Endothelial cell of umbilical vein (primary cell): ENCODE data around the gene CD40. TPM values are rescaled to one million over a fixed set of nuclear protein-coding genes. Genes with fewer than 3 reads are reported as not detected.

ENCODE experiments used
- BruUV-seq: library from RNA; stranded (reverse); fragments of 400-500 nt; replicated peaks from 2 replicates; lab custom pipeline; 2021; lab: Mats Ljungman, UMichigan
- CTCF ChIA-PET: fragments of 300-600, 350-600 bp; sonication (Branson Sonifier 250); formaldehyde crosslinking; loops from one replicate; lab custom pipeline; 2021; ENCODE audit warnings: antibody characterized with exemption, inconsistent platforms; lab: Charles Lee
- POLR2A ChIA-PET: fragments of 300-600, 350-600 bp; sonication (Branson Sonifier 250); formaldehyde crosslinking; loops from one replicate; lab custom pipeline; 2021; ENCODE audit warnings: antibody characterized with exemption, inconsistent platforms; lab: Charles Lee
- DNase-seq: peaks from one replicate; pipeline ENCODE4 v3.0.0-alpha.2; 2011; ENCODE audit warnings: low read depth, low spot score
- FAIRE-seq: peaks from 2 replicates; lab custom pipeline; 2011; peaks lifted over from hg19 to GRCh38; lab: Jason Lieb, UNC
- H2AFZ ChIP-seq: 2 replicates; pipeline ENCODE4 v1.6.0; 2012; ENCODE audit warnings: low read depth, low read length, control low read depth, inconsistent platforms
- H3K27ac ChIP-seq: 2 replicates; pipeline ENCODE4 v1.5.1; 2011; ENCODE audit warnings: low read depth, mild to moderate bottlenecking, control low read depth, low read length, moderate library complexity; ENCODE audit not compliant: insufficient read depth
- H3K27me3 ChIP-seq, 2 experiments: 2 replicates each; pipeline versions ENCODE4 v1.6.0 to v1.6.1; 2011; ENCODE audit warnings: low read length in 2 of 2, mixed read lengths in 1 of 2; ENCODE audit not compliant: control insufficient read depth in 2 of 2, insufficient read depth in 2 of 2
- H3K36me3 ChIP-seq, 2 experiments: 2 replicates in 1 of 2; 3 replicates in 1 of 2; pipeline ENCODE4 v1.5.1; 2011; ENCODE audit warnings: low read length in 2 of 2, mild to moderate bottlenecking in 1 of 2, moderate library complexity in 1 of 2; ENCODE audit not compliant: control insufficient read depth in 2 of 2, insufficient read depth in 2 of 2; ENCODE audit errors: extremely low read depth in 1 of 2
- H3K4me1 ChIP-seq: 3 replicates; pipeline ENCODE4 v1.5.1; 2011; ENCODE audit warnings: mild to moderate bottlenecking, low read length; ENCODE audit not compliant: control insufficient read depth, insufficient read depth; ENCODE audit errors: extremely low read depth
- H3K4me2 ChIP-seq: 2 replicates; pipeline ENCODE4 v1.6.1; 2011; ENCODE audit warnings: low read length, control low read depth, mixed read lengths; ENCODE audit not compliant: insufficient read depth
- H3K4me3 ChIP-seq, 3 experiments: fragments of 200-600 bp in 1 of 3; sonication (generic), shearing (Covaris generic) in 1 of 3; replicated peaks in 1 of 3; 2 replicates each; pipeline ENCODE4 v1.5.1; 2011 to 2016; ENCODE audit warnings: control low read depth in 3 of 3, low read length in 3 of 3, mild to moderate bottlenecking in 2 of 3, inconsistent platforms in 1 of 3, low read depth in 1 of 3, moderate library complexity in 1 of 3; ENCODE audit not compliant: insufficient read depth in 1 of 3
- H3K79me2 ChIP-seq: 2 replicates; pipeline ENCODE4 v1.6.0; 2012; ENCODE audit warnings: low read length, inconsistent platforms; ENCODE audit not compliant: control insufficient read depth, insufficient read depth
- H3K9ac ChIP-seq: replicated peaks from 2 replicates; pipeline ENCODE3; 2011; ENCODE audit warnings: low read length, control low read depth; ENCODE audit not compliant: insufficient read depth; ENCODE audit errors: extremely low read depth
- H3K9me1 ChIP-seq: replicated peaks from 3 replicates; pipeline ENCODE4 v1.6.0; 2011; ENCODE audit warnings: mild to moderate bottlenecking, low read length; ENCODE audit not compliant: control insufficient read depth, insufficient read depth; ENCODE audit errors: extremely low read depth
- H3K9me3 ChIP-seq: replicated peaks from 2 replicates; pipeline ENCODE4 v1.5.1; 2012; ENCODE audit warnings: low read length, inconsistent platforms; ENCODE audit not compliant: control insufficient read depth, insufficient read depth
- H4K20me1 ChIP-seq: replicated peaks from 2 replicates; pipeline ENCODE3; 2011; ENCODE audit warnings: mild to moderate bottlenecking, low read length; ENCODE audit not compliant: control insufficient read depth, insufficient read depth; ENCODE audit errors: extremely low read depth
- EZH2 ChIP-seq: IDR thresholded peaks from 2 replicates; pipeline ENCODE4 v1.6.1; 2012; ENCODE audit warnings: borderline replicate concordance, low read depth, mild to moderate bottlenecking, moderate library complexity, low read length, inconsistent platforms; ENCODE audit not compliant: severe bottlenecking
- FOS ChIP-seq: IDR thresholded peaks from 2 replicates; pipeline ENCODE4 v1.6.1; 2011; ENCODE audit warnings: mild to moderate bottlenecking, low read length, moderate library complexity, borderline replicate concordance; ENCODE audit not compliant: insufficient read depth
- GATA2 ChIP-seq: IDR thresholded peaks from 2 replicates; pipeline ENCODE4 v1.7.0; 2011; ENCODE audit warnings: low read depth, mild to moderate bottlenecking, moderate library complexity, mixed read lengths, low read length; ENCODE audit not compliant: insufficient read length, insufficient read depth
- JUN ChIP-seq: IDR thresholded peaks from 2 replicates; pipeline ENCODE4 v1.6.1; 2011; ENCODE audit warnings: borderline replicate concordance, low read depth; ENCODE audit not compliant: insufficient read length, insufficient read depth
- MAX ChIP-seq: IDR thresholded peaks from 2 replicates; pipeline ENCODE4 v1.6.1; 2011; ENCODE audit not compliant: insufficient read depth, insufficient read length
- MYC ChIP-seq: IDR thresholded peaks from one replicate; pipeline ENCODE4 v1.6.1; 2011; ENCODE audit warnings: mild to moderate bottlenecking, low read depth, low read length
- POLR2A ChIP-seq: IDR thresholded peaks from 2 replicates; pipeline ENCODE4 v1.6.1; 2012; ENCODE audit warnings: low read depth, mild to moderate bottlenecking, control low read depth, low read length
- POLR2AphosphoS5 ChIP-seq: IDR thresholded peaks from 2 replicates; pipeline ENCODE4 v1.6.1; 2012; ENCODE audit warnings: low read depth, mild to moderate bottlenecking, control low read depth, low read length, moderate library complexity; ENCODE audit not compliant: insufficient read depth
- dilution Hi-C: fragments of 300-500 bp; cut with MboI; formaldehyde crosslinking; loops from one replicate; pipeline ENCODE4 v1.15.0; 2019; ENCODE audit warnings: low sequenced_read_pairs; ENCODE audit not compliant: extremely low pct_ligation_motif_present
- intact Hi-C: fragments of 100-400 bp; cut with micrococcal nuclease; formaldehyde crosslinking; loops from one replicate; pipeline ENCODE4 v1.10.0; 2022
- polyA plus RNA-seq, 4 experiments: library from polyadenylated mRNA; depleted of rRNA in 3 of 4; stranded (reverse) in 3 of 4; unstranded in 1 of 4; fragments of >200 nt; gene quantifications; 2 replicates each; pipeline versions ENCODE4 v1.2.1 to v1.2.3, GENCODE V29; 2011 to 2012; ENCODE audit warnings: missing spikeins in 1 of 4
- total RNA-seq: library from RNA; stranded (reverse); gene quantifications from 2 replicates; pipeline ENCODE4 v1.2.3, GENCODE V29; 2021
- TF ChIP-seq, protein P1 (sequence below), 2 donors: IDR thresholded peaks; 1 replicate in 1 of 2; 2 replicates in 1 of 2; pipeline ENCODE4 v1.5.1; 2011; ENCODE audit warnings: low read length in 2 of 2, mild to moderate bottlenecking in 2 of 2, moderate library complexity in 2 of 2, control low read depth in 1 of 2, inconsistent platforms in 1 of 2, low read depth in 1 of 2; ENCODE audit not compliant: insufficient read depth in 1 of 2; ENCODE audit errors: extremely low read depth in 1 of 2

The CD40 gene
- total and polyA plus RNA-seq, 2 donors (not counting 3 experiments of a cell fraction or from before 2014, with no cell fraction given) = 36.6 to 38.3 TPM

GRCh38 chr20:46144432-46145025 is 26.4 kb downstream of the CD40 start:
- no peaks in the 10 kb centered on the region for H4K20me1 ChIP-seq
- BruUV-seq = no TSS peak
- H3K79me2 ChIP-seq = no peaks in the 10 kb centered on the region
- CTCF ChIA-PET = interaction anchor here (1.1 to 1.4 kb wide), 3 partner anchors 9 to 13 kb away, joined by 3 to 5 read pairs (median 3); no protein-coding TSS in a partner anchor
- no peaks in the 10 kb centered on the region for H3K36me3 ChIP-seq
- no peak overlapping the region for H2AFZ ChIP-seq
- H3K27ac ChIP-seq = no peak overlapping the region
- intact Hi-C loops = no loop called here
- H3K9me3 ChIP-seq = no peaks in the 10 kb centered on the region
- no peak overlapping the region for H3K4me3 ChIP-seq
- H3K4me1 ChIP-seq = no peaks in the 10 kb centered on the region
- POLR2A ChIA-PET = no interaction called here
- H3K9ac ChIP-seq = no peak overlapping the region
- dilution Hi-C loops = no loop called here
- TF ChIP-seq MYC (no peak), POLR2AphosphoS5 (no peak), FOS (no peak), EZH2 (no peak), MAX (no peak), GATA2 (no peak), POLR2A (no peak), JUN (no peak)
- TF ChIP-seq, protein P1, sequence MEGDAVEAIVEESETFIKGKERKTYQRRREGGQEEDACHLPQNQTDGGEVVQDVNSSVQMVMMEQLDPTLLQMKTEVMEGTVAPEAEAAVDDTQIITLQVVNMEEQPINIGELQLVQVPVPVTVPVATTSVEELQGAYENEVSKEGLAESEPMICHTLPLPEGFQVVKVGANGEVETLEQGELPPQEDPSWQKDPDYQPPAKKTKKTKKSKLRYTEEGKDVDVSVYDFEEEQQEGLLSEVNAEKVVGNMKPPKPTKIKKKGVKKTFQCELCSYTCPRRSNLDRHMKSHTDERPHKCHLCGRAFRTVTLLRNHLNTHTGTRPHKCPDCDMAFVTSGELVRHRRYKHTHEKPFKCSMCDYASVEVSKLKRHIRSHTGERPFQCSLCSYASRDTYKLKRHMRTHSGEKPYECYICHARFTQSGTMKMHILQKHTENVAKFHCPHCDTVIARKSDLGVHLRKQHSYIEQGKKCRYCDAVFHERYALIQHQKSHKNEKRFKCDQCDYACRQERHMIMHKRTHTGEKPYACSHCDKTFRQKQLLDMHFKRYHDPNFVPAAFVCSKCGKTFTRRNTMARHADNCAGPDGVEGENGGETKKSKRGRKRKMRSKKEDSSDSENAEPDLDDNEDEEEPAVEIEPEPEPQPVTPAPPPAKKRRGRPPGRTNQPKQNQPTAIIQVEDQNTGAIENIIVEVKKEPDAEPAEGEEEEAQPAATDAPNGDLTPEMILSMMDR (IDR thresholded peaks at IDR 0.05; ENCODE audit: extremely low read depth in 1 of 2, insufficient read depth in 1 of 2, low read depth in 1 of 2, low read length in 2 of 2) = no peak
- no peak overlapping the region for H3K4me2 ChIP-seq
- peaks cover 3 to 8% of the 10 kb centered on the region in 2 experiments for H3K27me3 ChIP-seq
- no peaks in the 10 kb centered on the region for H3K9me1 ChIP-seq
- DNase-seq (no peak), FAIRE-seq (no peak)
